Measurements from ENCODE around the gene EMX2.

DNA sequence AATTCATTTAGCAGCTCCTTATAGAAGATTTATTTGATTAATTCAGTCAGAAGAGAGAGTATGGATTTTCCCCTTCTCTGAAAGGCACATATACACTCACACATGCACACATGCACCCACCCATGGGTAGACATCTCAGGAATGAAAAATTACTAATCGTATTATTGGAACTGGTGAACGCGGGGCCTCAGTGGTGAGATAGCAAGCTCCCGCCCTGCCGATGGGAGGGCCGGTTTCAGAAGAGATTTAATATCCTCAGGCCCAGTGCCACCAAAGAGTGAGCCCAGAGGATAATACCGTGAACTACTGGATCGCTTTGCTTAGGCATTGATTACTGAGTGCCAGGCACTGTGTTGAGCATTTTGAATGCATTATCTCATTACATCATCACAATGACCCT is 38.0 kb upstream of the EMX2 start:
- no peak for TF ChIP-seq EZH2 (conservative IDR thresholded peaks at IDR 0.05; ENCODE audit: low read depth, low read length)
- no peak for TF ChIP-seq RERE (CRISPR knock-in tag; IDR thresholded peaks at IDR 0.05; ENCODE audit: low read depth)
- no peak for TF ChIP-seq CTCF (CRISPR knock-in tag; IDR thresholded peaks at IDR 0.05)
- TF ChIP-seq BRF2 (CRISPR knock-in tag; IDR thresholded peaks at IDR 0.05): no peak
- TF ChIP-seq, protein P1, sequence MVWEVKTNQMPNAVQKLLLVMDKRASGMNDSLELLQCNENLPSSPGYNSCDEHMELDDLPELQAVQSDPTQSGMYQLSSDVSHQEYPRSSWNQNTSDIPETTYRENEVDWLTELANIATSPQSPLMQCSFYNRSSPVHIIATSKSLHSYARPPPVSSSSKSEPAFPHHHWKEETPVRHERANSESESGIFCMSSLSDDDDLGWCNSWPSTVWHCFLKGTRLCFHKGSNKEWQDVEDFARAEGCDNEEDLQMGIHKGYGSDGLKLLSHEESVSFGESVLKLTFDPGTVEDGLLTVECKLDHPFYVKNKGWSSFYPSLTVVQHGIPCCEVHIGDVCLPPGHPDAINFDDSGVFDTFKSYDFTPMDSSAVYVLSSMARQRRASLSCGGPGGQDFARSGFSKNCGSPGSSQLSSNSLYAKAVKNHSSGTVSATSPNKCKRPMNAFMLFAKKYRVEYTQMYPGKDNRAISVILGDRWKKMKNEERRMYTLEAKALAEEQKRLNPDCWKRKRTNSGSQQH (CRISPR knock-in tag; IDR thresholded peaks at IDR 0.05; ENCODE audit: low read depth): no peak
- TF ChIP-seq, protein P2, sequence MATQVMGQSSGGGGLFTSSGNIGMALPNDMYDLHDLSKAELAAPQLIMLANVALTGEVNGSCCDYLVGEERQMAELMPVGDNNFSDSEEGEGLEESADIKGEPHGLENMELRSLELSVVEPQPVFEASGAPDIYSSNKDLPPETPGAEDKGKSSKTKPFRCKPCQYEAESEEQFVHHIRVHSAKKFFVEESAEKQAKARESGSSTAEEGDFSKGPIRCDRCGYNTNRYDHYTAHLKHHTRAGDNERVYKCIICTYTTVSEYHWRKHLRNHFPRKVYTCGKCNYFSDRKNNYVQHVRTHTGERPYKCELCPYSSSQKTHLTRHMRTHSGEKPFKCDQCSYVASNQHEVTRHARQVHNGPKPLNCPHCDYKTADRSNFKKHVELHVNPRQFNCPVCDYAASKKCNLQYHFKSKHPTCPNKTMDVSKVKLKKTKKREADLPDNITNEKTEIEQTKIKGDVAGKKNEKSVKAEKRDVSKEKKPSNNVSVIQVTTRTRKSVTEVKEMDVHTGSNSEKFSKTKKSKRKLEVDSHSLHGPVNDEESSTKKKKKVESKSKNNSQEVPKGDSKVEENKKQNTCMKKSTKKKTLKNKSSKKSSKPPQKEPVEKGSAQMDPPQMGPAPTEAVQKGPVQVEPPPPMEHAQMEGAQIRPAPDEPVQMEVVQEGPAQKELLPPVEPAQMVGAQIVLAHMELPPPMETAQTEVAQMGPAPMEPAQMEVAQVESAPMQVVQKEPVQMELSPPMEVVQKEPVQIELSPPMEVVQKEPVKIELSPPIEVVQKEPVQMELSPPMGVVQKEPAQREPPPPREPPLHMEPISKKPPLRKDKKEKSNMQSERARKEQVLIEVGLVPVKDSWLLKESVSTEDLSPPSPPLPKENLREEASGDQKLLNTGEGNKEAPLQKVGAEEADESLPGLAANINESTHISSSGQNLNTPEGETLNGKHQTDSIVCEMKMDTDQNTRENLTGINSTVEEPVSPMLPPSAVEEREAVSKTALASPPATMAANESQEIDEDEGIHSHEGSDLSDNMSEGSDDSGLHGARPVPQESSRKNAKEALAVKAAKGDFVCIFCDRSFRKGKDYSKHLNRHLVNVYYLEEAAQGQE (IDR thresholded peaks at IDR 0.05; ENCODE audit: borderline replicate concordance in 1 of 2, low read depth in 1 of 2, low read length in 2 of 2): no peak
- no peak for TF ChIP-seq ZNF451 (CRISPR knock-in tag; IDR thresholded peaks at IDR 0.05)
